MM.1S (cell line): Measurements from ENCODE around the gene ULK2.

Experiments used
- DNase-seq: peaks from one replicate; pipeline ENCODE4 v3.0.0-alpha.2; 2015
- H2AFZ ChIP-seq: fragments of 300-600 bp; sonication (generic); 2 replicates; pipeline ENCODE4 v1.6.0; 2016; ENCODE audit warnings: antibody characterized with exemption, low read length
- H3F3A ChIP-seq: fragments of 300-600 bp; sonication (generic); 2 replicates; pipeline ENCODE4 v1.6.1; 2016; ENCODE audit warnings: mild to moderate bottlenecking, antibody characterized with exemption, low read length, moderate library complexity, mixed read lengths; ENCODE audit not compliant: insufficient read depth
- H3K27ac ChIP-seq: fragments of 300-600 bp; sonication (generic); 2 replicates; pipeline ENCODE4 v1.5.1; 2016; ENCODE audit warnings: mild to moderate bottlenecking, low read length
- H3K27me3 ChIP-seq: fragments of 300-600 bp; sonication (generic); replicated peaks from 2 replicates; pipeline ENCODE4 v1.6.0; 2016; ENCODE audit warnings: low read length; ENCODE audit not compliant: insufficient read depth
- H3K36me3 ChIP-seq: fragments of 300-600 bp; sonication (generic); replicated peaks from 2 replicates; pipeline ENCODE4 v1.6.1; 2016; ENCODE audit warnings: mild to moderate bottlenecking, low read length, mixed read lengths; ENCODE audit not compliant: insufficient read depth
- H3K4me1 ChIP-seq: fragments of 300-600 bp; sonication (generic); 2 replicates; pipeline ENCODE4 v1.6.1; 2016; ENCODE audit warnings: low read length, mixed read lengths
- H3K4me2 ChIP-seq: fragments of 300-600 bp; sonication (generic); 2 replicates; pipeline ENCODE4 v1.6.0; 2016; ENCODE audit warnings: low read depth, low read length
- H3K4me3 ChIP-seq: fragments of 300-600 bp; sonication (generic); 2 replicates; pipeline ENCODE4 v1.5.1; 2016; ENCODE audit warnings: low read length, mixed read lengths
- H3K79me2 ChIP-seq: fragments of 300-600 bp; sonication (generic); 2 replicates; pipeline ENCODE4 v1.6.1; 2016; ENCODE audit warnings: mixed run types, low read length, mixed read lengths
- H3K9ac ChIP-seq: fragments of 300-600 bp; sonication (generic); 2 replicates; pipeline ENCODE4 v1.6.1; 2016; ENCODE audit warnings: low read length, mixed read lengths
- H3K9me2 ChIP-seq: fragments of 300-600 bp; sonication (generic); replicated peaks from 2 replicates; pipeline ENCODE4 v1.6.1; 2016; ENCODE audit warnings: mild to moderate bottlenecking, low read length, mixed read lengths; ENCODE audit not compliant: insufficient read depth
- H3K9me3 ChIP-seq: fragments of 300-600 bp; sonication (generic); replicated peaks from 2 replicates; pipeline ENCODE4 v1.6.1; 2016; ENCODE audit warnings: mild to moderate bottlenecking, low read length, mixed read lengths; ENCODE audit not compliant: insufficient read depth
- H4K20me1 ChIP-seq: fragments of 300-600 bp; sonication (generic); 2 replicates; pipeline ENCODE4 v1.6.1; 2016; ENCODE audit warnings: mild to moderate bottlenecking, low read length, moderate library complexity, mixed read lengths; ENCODE audit not compliant: insufficient read depth
- EZH2 ChIP-seq: fragments of 300-600 bp; sonication (generic); optimal IDR thresholded peaks from 2 replicates; pipeline ENCODE3; 2017; ENCODE audit warnings: low read depth, mild to moderate bottlenecking, antibody characterized with exemption, low read length, mixed read lengths
- EZH2phosphoT487 ChIP-seq: fragments of 300-600 bp; sonication (generic); IDR thresholded peaks from 2 replicates; pipeline ENCODE4 v1.6.1; 2018; ENCODE audit warnings: antibody characterized with exemption, low read length
- TF ChIP-seq, protein P1 (sequence below): fragments of 300-600 bp; sonication (generic); IDR thresholded peaks from 2 replicates; pipeline ENCODE4 v1.5.1; 2016; ENCODE audit warnings: antibody characterized with exemption, low read length, mixed read lengths

Gene ULK2

DNA sequence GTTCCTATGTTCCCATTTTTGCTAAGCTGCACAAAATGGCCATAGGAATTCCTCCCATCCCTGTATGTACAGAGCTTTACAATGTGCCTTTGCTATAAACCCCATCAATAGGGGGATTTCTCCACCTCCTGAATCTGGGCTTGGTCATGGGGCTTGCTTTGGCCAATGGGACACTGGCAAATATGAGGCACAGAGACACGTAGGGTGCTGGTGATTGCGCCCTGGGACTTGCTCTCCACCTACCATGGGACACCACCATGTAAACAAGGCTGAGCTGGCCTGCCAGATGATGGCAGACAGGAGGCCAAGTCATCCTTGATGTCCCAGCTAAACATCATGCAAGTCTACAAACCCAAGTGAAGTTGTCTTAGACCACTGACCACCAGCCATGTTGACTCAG lies 104.3 kb downstream of the ULK2 start:
- no peaks in the 10 kb centered on the region for H3K9me3 ChIP-seq
- H3K4me3 ChIP-seq = no peak overlapping the region
- H3F3A ChIP-seq = no peaks in the 10 kb centered on the region
- no peak for DNase-seq
- no peak overlapping the region for H3K27ac ChIP-seq
- H3K27me3 ChIP-seq = peaks cover 14% of the 10 kb centered on the region
- no peak overlapping the region for H2AFZ ChIP-seq
- no peaks in the 10 kb centered on the region for H3K36me3 ChIP-seq
- H4K20me1 ChIP-seq = no peaks in the 10 kb centered on the region
- H3K79me2 ChIP-seq = no peaks in the 10 kb centered on the region
- TF ChIP-seq EZH2 (no peak), EZH2phosphoT487 (no peak)
- TF ChIP-seq, protein P1, sequence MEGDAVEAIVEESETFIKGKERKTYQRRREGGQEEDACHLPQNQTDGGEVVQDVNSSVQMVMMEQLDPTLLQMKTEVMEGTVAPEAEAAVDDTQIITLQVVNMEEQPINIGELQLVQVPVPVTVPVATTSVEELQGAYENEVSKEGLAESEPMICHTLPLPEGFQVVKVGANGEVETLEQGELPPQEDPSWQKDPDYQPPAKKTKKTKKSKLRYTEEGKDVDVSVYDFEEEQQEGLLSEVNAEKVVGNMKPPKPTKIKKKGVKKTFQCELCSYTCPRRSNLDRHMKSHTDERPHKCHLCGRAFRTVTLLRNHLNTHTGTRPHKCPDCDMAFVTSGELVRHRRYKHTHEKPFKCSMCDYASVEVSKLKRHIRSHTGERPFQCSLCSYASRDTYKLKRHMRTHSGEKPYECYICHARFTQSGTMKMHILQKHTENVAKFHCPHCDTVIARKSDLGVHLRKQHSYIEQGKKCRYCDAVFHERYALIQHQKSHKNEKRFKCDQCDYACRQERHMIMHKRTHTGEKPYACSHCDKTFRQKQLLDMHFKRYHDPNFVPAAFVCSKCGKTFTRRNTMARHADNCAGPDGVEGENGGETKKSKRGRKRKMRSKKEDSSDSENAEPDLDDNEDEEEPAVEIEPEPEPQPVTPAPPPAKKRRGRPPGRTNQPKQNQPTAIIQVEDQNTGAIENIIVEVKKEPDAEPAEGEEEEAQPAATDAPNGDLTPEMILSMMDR = no peak
- no peak overlapping the region for H3K9ac ChIP-seq
- no peaks in the 10 kb centered on the region for H3K9me2 ChIP-seq
- H3K4me2 ChIP-seq = no peak overlapping the region
- no peaks in the 10 kb centered on the region for H3K4me1 ChIP-seq

GRCh38 chr17:19762515-19762961 lies 105.2 kb downstream of the ULK2 start:
- Histone ChIP-seq H3K4me2 (peak overlapping the region; percentile 40; the same call in 1 of the 2 replicates), H4K20me1 (no peaks in the 10 kb centered on the region), H3F3A (no peaks in the 10 kb centered on the region), H3K4me3 (no peak overlapping the region; the same call in 1 of the 2 replicates), H3K36me3 (no peaks in the 10 kb centered on the region), H3K27me3 (peaks cover 14% of the 10 kb centered on the region), H3K9me2 (no peaks in the 10 kb centered on the region), H3K9me3 (no peaks in the 10 kb centered on the region), H3K9ac (no peak overlapping the region), H3K79me2 (no peaks in the 10 kb centered on the region), H3K4me1 (no peaks in the 10 kb centered on the region), H3K27ac (no peak overlapping the region), H2AFZ (peak overlapping the region; percentile 15; the same call in 1 of the 2 replicates)
- peak; percentile 51 for DNase-seq
- TF ChIP-seq EZH2phosphoT487 = no peak
- TF ChIP-seq, protein P1 = peak; percentile 78

DNA sequence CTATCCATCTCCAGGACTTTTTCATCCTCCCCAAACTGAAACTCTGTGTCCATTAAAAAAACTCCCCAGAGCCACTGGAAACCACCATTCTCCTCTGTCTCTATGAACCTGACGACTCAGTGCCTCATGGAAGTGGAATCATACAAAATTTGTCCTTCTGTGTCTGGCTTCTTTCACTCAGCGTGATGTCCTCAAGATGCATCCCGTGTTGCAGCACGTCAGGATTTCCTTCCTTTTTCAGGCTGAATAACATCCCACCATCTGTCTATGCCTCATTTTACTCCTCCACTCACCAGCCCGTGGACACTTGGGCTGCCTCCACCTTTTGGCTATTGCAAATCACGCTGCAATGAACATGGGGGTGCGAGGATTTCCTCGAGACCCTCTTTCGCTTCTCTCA lies 107.0 kb downstream of the ULK2 start:
- H3K4me3 ChIP-seq = no peak overlapping the region
- H3K27me3 ChIP-seq = peaks cover 14% of the 10 kb centered on the region
- no peaks in the 10 kb centered on the region for H4K20me1 ChIP-seq
- no peak for DNase-seq
- no peak overlapping the region for H2AFZ ChIP-seq
- H3K4me1 ChIP-seq = no peaks in the 10 kb centered on the region
- H3K9ac ChIP-seq = no peak overlapping the region
- H3K79me2 ChIP-seq = no peaks in the 10 kb centered on the region
- no peaks in the 10 kb centered on the region for H3K9me2 ChIP-seq
- H3K36me3 ChIP-seq = no peaks in the 10 kb centered on the region
- no peaks in the 10 kb centered on the region for H3K9me3 ChIP-seq
- no peak for TF ChIP-seq EZH2phosphoT487
- no peak for TF ChIP-seq EZH2
- TF ChIP-seq, protein P1 = no peak
- no peak overlapping the region for H3K27ac ChIP-seq
- H3F3A ChIP-seq = no peaks in the 10 kb centered on the region
- H3K4me2 ChIP-seq = no peak overlapping the region
